ENCODE results near the gene NEUROG1. TPM values are rescaled to one million over a fixed set of nuclear protein-coding genes. Genes with fewer than 3 reads are reported as not detected.

Gene NEUROG1
- total and polyA plus RNA-seq, 2 donors from 2014 or later: not detected

- FAIRE-seq: no peak
- peaks cover 0 to 2% (median 2%) of the 10 kb centered on the region in 3 donors for H3K4me1 ChIP-seq (ENCODE audit: control insufficient read depth in 2 of 3, insufficient read depth in 2 of 3, low read depth in 1 of 3, low read length in 3 of 3)
- H3K9ac ChIP-seq (ENCODE audit: low read length in 3 of 3): no peak overlapping the region
- no peaks in the 10 kb centered on the region for H3K36me3 ChIP-seq (ENCODE audit: control insufficient read depth in 2 of 3, insufficient read depth in 3 of 3, low read length in 3 of 3)
- no peak for TF ChIP-seq CTCF (IDR thresholded peaks at IDR 0.05; ENCODE audit: borderline replicate concordance, extremely low read depth, insufficient read depth)
- DNase-seq: peak in 1 of 5 donors; percentile 42
- no peaks in the 10 kb centered on the region for H3K9me3 ChIP-seq (ENCODE audit: control insufficient read depth in 2 of 3, insufficient read depth in 1 of 3, low read length in 3 of 3)
- intact Hi-C loops (cut with DNase I): loop anchor here (10.0 kb wide), 2 partner anchors 95 to 265 kb away; no protein-coding TSS in a partner anchor
- no peak overlapping the region for H3K4me3 ChIP-seq (ENCODE audit: low read length in 3 of 3)
- H3K27me3 ChIP-seq (ENCODE audit: control insufficient read depth, insufficient read depth, low read length): no peaks in the 10 kb centered on the region
- no peak overlapping the region for H3K27ac ChIP-seq (ENCODE audit: low read depth in 2 of 2, low read length in 2 of 2)
These were observed 23.6 kb upstream of the NEUROG1 start for GRCh38 chr5:135559354-135559753.

GRCh38 chr5:135557076-135557838 is 21.5 kb upstream of the NEUROG1 start:
- TF ChIP-seq CTCF (IDR thresholded peaks at IDR 0.05; ENCODE audit: borderline replicate concordance, extremely low read depth, insufficient read depth): no peak
- no peak overlapping the region for H3K4me3 ChIP-seq (ENCODE audit: low read length in 3 of 3)
- no peaks in the 10 kb centered on the region for H3K36me3 ChIP-seq (ENCODE audit: control insufficient read depth in 2 of 3, insufficient read depth in 3 of 3, low read length in 3 of 3)
- H3K9ac ChIP-seq (ENCODE audit: low read length in 3 of 3): no peak overlapping the region
- H3K27ac ChIP-seq (ENCODE audit: low read depth in 2 of 2, low read length in 2 of 2): no peak overlapping the region
- H3K4me1 ChIP-seq (ENCODE audit: control insufficient read depth in 2 of 3, insufficient read depth in 2 of 3, low read depth in 1 of 3, low read length in 3 of 3): peaks cover 0 to 2% (median 2%) of the 10 kb centered on the region in 3 donors
- no peaks in the 10 kb centered on the region for H3K9me3 ChIP-seq (ENCODE audit: control insufficient read depth in 2 of 3, insufficient read depth in 1 of 3, low read length in 3 of 3)
- DNase-seq (no peak), FAIRE-seq (no peak)
- intact Hi-C loops (cut with DNase I): loop anchor here (10.0 kb wide), 2 partner anchors 92 to 268 kb away; no protein-coding TSS in a partner anchor
- peaks cover 2% of the 10 kb centered on the region for H3K27me3 ChIP-seq (ENCODE audit: control insufficient read depth, insufficient read depth, low read length)

- no peak overlapping the region for H3K27ac ChIP-seq (ENCODE audit: low read depth in 2 of 2, low read length in 2 of 2)
- no peak overlapping the region for H3K4me3 ChIP-seq (ENCODE audit: low read length in 3 of 3)
- no peak overlapping the region for H3K9ac ChIP-seq (ENCODE audit: low read length in 3 of 3)
- DNase-seq (no peak), FAIRE-seq (no peak)
- no peaks in the 10 kb centered on the region for H3K36me3 ChIP-seq (ENCODE audit: control insufficient read depth in 2 of 3, insufficient read depth in 3 of 3, low read length in 3 of 3)
- intact Hi-C loops (cut with DNase I): loop anchor here (10.0 kb wide), 2 partner anchors 92 to 268 kb away; no protein-coding TSS in a partner anchor
- no peak for TF ChIP-seq CTCF (IDR thresholded peaks at IDR 0.05; ENCODE audit: borderline replicate concordance, extremely low read depth, insufficient read depth)
- H3K4me1 ChIP-seq (ENCODE audit: control insufficient read depth in 2 of 3, insufficient read depth in 2 of 3, low read depth in 1 of 3, low read length in 3 of 3): peaks cover 0 to 2% (median 2%) of the 10 kb centered on the region in 3 donors
- H3K9me3 ChIP-seq (ENCODE audit: control insufficient read depth in 2 of 3, insufficient read depth in 1 of 3, low read length in 3 of 3): no peaks in the 10 kb centered on the region
- peaks cover 4% of the 10 kb centered on the region for H3K27me3 ChIP-seq (ENCODE audit: control insufficient read depth, insufficient read depth, low read length)
These were observed 20.9 kb upstream of the NEUROG1 start for GRCh38 chr5:135556620-135557019.
